K562 (cell line): ENCODE data around the gene RPS19. TPM values are rescaled to one million over a fixed set of nuclear protein-coding genes. Genes with fewer than 3 reads are reported as not detected.
A peak's percentile ranks its signal among the peaks of the same experiment; 100 is the strongest.

Experiments
- ATAC-seq: fragments of 200-7000 bp; cut with Tn5 transposase; 3 replicates; pipeline ENCODE4 v1.9.1; 2020; ENCODE audit warnings: moderate library complexity
- BruUV-seq: library from RNA; stranded (reverse); fragments of 400-500 nt; replicated peaks from 2 replicates; lab custom pipeline; 2021; lab: Mats Ljungman, UMichigan
- CTCF ChIA-PET: fragments of 300-600 bp; formaldehyde crosslinking; extraction: SDS; loops from one replicate; lab custom pipeline; 2021; ENCODE audit warnings: low intra/inter-chr PET ratio; lab: Yijun Ruan, JAX
- POLR2A ChIA-PET: fragments of 300-600, 350-650 bp; sonication (Branson Sonifier 250); formaldehyde crosslinking; extraction: SDS; loops from one replicate; lab custom pipeline; 2021; ENCODE audit warnings: antibody characterized with exemption, inconsistent platforms; lab: Yijun Ruan, JAX
- DNase-seq, 4 experiments: peaks; one replicate each; pipeline versions ENCODE4 v3.0.0 to v3.0.0-alpha.2; 2011 to 2018; ENCODE audit warnings: low spot score in 3 of 4, mixed read lengths in 3 of 4; ENCODE audit errors: extremely low read depth in 1 of 4
- FAIRE-seq: peaks from 2 replicates; lab custom pipeline; 2011; peaks lifted over from hg19 to GRCh38; lab: Jason Lieb, UNC
- H2AFZ ChIP-seq: 2 replicates; pipeline ENCODE4 v1.6.0; 2011; ENCODE audit warnings: low read depth, low read length, control low read depth, inconsistent platforms
- H3K27ac ChIP-seq: fragments of 200-600 bp; 3 replicates; pipeline ENCODE4 v1.8.0; 2011; ENCODE audit warnings: low read depth, mild to moderate bottlenecking, control low read depth, inconsistent platforms, low read length, moderate library complexity, mixed read lengths; ENCODE audit errors: extremely low read depth
- H3K27me3 ChIP-seq, 2 experiments: fragments of 300-600 bp in 1 of 2; 2 replicates in 1 of 2; 3 replicates in 1 of 2; pipeline versions ENCODE4 v1.6.0 to v1.8.0; 2011; ENCODE audit warnings: inconsistent platforms in 2 of 2, low read length in 2 of 2, mild to moderate bottlenecking in 1 of 2, mixed read lengths in 1 of 2, moderate library complexity in 1 of 2; ENCODE audit not compliant: control insufficient read depth in 2 of 2, insufficient read depth in 2 of 2
- H3K36me3 ChIP-seq: fragments of 300-600 bp; 3 replicates; pipeline ENCODE4 v1.8.0; 2011; ENCODE audit warnings: mild to moderate bottlenecking, low read length, inconsistent platforms; ENCODE audit not compliant: control insufficient read depth, insufficient read depth
- H3K4me1 ChIP-seq, 2 experiments: fragments of 200-600 bp in 1 of 2; replicated peaks in 1 of 2; 2 replicates in 1 of 2; 3 replicates in 1 of 2; pipeline versions ENCODE4 v1.5.1 to v1.8.0; 2011; ENCODE audit warnings: inconsistent platforms in 2 of 2, low read length in 2 of 2, mild to moderate bottlenecking in 1 of 2, mixed read lengths in 1 of 2, moderate library complexity in 1 of 2; ENCODE audit not compliant: control insufficient read depth in 2 of 2, insufficient read depth in 2 of 2
- H3K4me2 ChIP-seq: 2 replicates; pipeline ENCODE4 v1.6.1; 2011; ENCODE audit warnings: low read length, control low read depth, inconsistent platforms, mixed read lengths; ENCODE audit not compliant: insufficient read depth
- H3K4me3 ChIP-seq: fragments of 200-600 bp; sonication (generic), shearing (Covaris generic); 2 replicates; pipeline ENCODE4 v1.5.1; 2016; ENCODE audit warnings: control low read depth, inconsistent platforms
- H3K79me2 ChIP-seq: fragments of 200-600 bp; 3 replicates; pipeline ENCODE4 v1.8.0; 2011; ENCODE audit warnings: low read length, inconsistent platforms; ENCODE audit not compliant: control insufficient read depth, insufficient read depth
- H3K9ac ChIP-seq, 2 experiments: 2 replicates each; pipeline versions ENCODE4 v1.6.0 to v1.6.1; 2011; ENCODE audit warnings: low read depth in 2 of 2, low read length in 2 of 2, control low read depth in 1 of 2, inconsistent platforms in 1 of 2, mild to moderate bottlenecking in 1 of 2, mixed read lengths in 1 of 2; ENCODE audit not compliant: insufficient read depth in 1 of 2
- H3K9me1 ChIP-seq: one replicate; pipeline ENCODE4 v1.6.0; 2011; ENCODE audit warnings: inconsistent platforms, mild to moderate bottlenecking, low read length, moderate library complexity; ENCODE audit not compliant: control insufficient read depth, insufficient read depth
- H3K9me3 ChIP-seq: replicated peaks from 2 replicates; pipeline ENCODE4 v1.5.1; 2011; ENCODE audit warnings: low read depth, low read length, inconsistent platforms; ENCODE audit not compliant: control insufficient read depth, insufficient read depth
- H4K20me1 ChIP-seq: replicated peaks from 2 replicates; pipeline ENCODE4 v1.6.1; 2011; ENCODE audit warnings: low read length, inconsistent platforms, mixed read lengths; ENCODE audit not compliant: control insufficient read depth, insufficient read depth
- HNRNPLL ChIP-seq: fragments of 200-400 bp; formaldehyde crosslinking; IDR thresholded peaks from 2 replicates; pipeline ENCODE4 v1.6.1; 2017; ENCODE audit warnings: low read length, low read depth, mild to moderate bottlenecking; ENCODE audit not compliant: poor library complexity, severe bottlenecking
- NRF1 ChIP-seq, 2 experiments: fragments of 450-650 bp; IDR thresholded peaks in 1 of 2; conservative IDR thresholded peaks in 1 of 2; 2 replicates each; pipeline ENCODE4 v1.6.1; 2014; ENCODE audit warnings: mild to moderate bottlenecking in 2 of 2
- TAF1 ChIP-seq: IDR thresholded peaks from 2 replicates; pipeline ENCODE4 v1.6.1; 2011; ENCODE audit warnings: mild to moderate bottlenecking, low read length, moderate library complexity; ENCODE audit not compliant: insufficient read depth, control insufficient read depth, severe bottlenecking; ENCODE audit errors: extremely low read depth
- WGBS: fragments of 100-300 bp; shearing (Covaris generic); methylation state at CpG from one replicate; pipeline ENCODE4 v1.1.6; 2016; ENCODE audit warnings: low coverage, mixed read lengths; ENCODE audit not compliant: insufficient coverage; ENCODE audit errors: missing lambda C conversion rate; 5-methylcytosine and 5-hydroxymethylcytosine counted together
- in situ Hi-C: fragments of 300-500 bp; cut with MboI; formaldehyde crosslinking; loops from 4 replicates; pipeline ENCODE4 v1.15.0; 2018; ENCODE audit warnings: inconsistent platforms, mixed read lengths
- intact Hi-C: fragments of 100-400 bp; cut with micrococcal nuclease; formaldehyde crosslinking; loops from 2 replicates; pipeline ENCODE4 v1.14.2; 2022
- polyA plus RNA-seq, 8 experiments: library from polyadenylated mRNA; depleted of rRNA in 4 of 8; stranded (reverse) in 5 of 8; unstranded in 3 of 8; fragments of >200 nt; fragmentation: Nextera tagmentation in 2 of 8; fragmentation: Illumina TruSeq in 1 of 8; extraction: Ambion mirVana in 2 of 8; extraction: Trizol in 1 of 8; gene quantifications; 2 replicates each; pipeline versions ENCODE4 v1.2.1 to v1.2.3, GENCODE V29; 2011 to 2014; ENCODE audit warnings: inconsistent platforms in 1 of 8, missing spikeins in 1 of 8
- total RNA-seq, 7 experiments: library from RNA; depleted of rRNA in 6 of 7; stranded (reverse); fragments of >200 nt in 6 of 7; fragmentation: Illumina TruSeq in 2 of 7; extraction: Trizol in 2 of 7; gene quantifications; 2 replicates each; pipeline versions ENCODE4 v1.2.1 to v1.2.3, GENCODE V29; 2011 to 2021; ENCODE audit warnings: low replicate concordance in 1 of 7
- TF ChIP-seq, protein P1 (sequence below): fragments of 450-650 bp; IDR thresholded peaks from 2 replicates; pipeline ENCODE4 v1.6.1; 2016; ENCODE audit warnings: mild to moderate bottlenecking

The RPS19 gene
- total and polyA plus RNA-seq, 9 of the 15 experiments (the other 6 are each of a cell fraction or from before 2014, with no cell fraction given), result 1,964 to 3,408 (median 2,747) TPM

DNA sequence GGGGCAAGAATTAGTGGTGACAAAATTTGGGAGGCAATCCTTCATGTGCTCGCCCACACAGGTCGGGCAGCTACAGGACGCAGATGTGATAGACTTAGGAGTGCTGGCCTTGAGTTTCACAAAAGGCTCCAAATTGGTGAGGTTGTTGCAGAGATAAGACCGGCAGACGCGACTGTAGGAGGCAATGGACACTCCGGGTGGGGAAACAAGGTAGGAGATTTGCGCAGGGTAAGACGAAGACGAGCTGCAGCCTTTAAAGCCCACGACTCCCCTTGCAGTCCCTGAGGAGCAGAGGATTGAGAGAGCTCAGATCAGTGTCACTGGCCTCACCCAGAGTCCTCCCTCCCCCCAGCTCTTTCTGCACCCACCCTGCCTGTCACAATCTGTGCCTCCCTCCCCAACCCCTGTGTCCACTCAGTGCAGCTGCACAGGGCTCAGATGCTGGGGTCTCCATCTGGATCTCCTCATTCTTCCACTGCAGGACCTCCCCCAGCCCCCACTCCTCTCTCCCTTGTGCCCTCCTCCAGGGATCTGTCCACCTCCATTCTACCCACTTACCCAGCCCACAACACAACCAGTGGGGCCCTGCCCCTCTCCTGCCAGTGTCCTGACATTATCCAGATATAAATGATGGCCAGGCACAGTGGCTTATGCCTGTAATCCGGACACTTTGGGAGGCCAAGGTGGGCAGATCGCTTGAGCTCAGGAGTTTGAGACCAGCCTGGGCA is 21.9 kb upstream of the RPS19 start:
- FAIRE-seq (no peak), DNase-seq (peak in 2 of 4 experiments; percentile 4 to 30)
- Histone ChIP-seq H3K79me2 (no peaks in the 10 kb centered on the region), H3K36me3 (no peaks in the 10 kb centered on the region), H3K27me3 (peaks cover 0 to 13% of the 10 kb centered on the region in 2 experiments; a peak in 4 of 5 replicates), H4K20me1 (0 out of 2 replicates have a peak, but pooled peaks cover 2% of the 10 kb centered on the region), H3K27ac (no peak overlapping the region)
- TF ChIP-seq NRF1 (conservative IDR thresholded peaks at IDR 0.05 in 1 of 2, IDR thresholded peaks at IDR 0.05 in 1 of 2) (peak in 1 of 2 experiments; percentile 45; a peak in 2 of 4 replicates), TAF1 (no peak), HNRNPLL (peak; percentile 57)
- TF ChIP-seq, protein P1, sequence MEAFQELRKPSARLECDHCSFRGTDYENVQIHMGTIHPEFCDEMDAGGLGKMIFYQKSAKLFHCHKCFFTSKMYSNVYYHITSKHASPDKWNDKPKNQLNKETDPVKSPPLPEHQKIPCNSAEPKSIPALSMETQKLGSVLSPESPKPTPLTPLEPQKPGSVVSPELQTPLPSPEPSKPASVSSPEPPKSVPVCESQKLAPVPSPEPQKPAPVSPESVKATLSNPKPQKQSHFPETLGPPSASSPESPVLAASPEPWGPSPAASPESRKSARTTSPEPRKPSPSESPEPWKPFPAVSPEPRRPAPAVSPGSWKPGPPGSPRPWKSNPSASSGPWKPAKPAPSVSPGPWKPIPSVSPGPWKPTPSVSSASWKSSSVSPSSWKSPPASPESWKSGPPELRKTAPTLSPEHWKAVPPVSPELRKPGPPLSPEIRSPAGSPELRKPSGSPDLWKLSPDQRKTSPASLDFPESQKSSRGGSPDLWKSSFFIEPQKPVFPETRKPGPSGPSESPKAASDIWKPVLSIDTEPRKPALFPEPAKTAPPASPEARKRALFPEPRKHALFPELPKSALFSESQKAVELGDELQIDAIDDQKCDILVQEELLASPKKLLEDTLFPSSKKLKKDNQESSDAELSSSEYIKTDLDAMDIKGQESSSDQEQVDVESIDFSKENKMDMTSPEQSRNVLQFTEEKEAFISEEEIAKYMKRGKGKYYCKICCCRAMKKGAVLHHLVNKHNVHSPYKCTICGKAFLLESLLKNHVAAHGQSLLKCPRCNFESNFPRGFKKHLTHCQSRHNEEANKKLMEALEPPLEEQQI, result no peak
- TF ChIP-seq, all 486 proteins: peak for 2
- H3K4me2 ChIP-seq, result no peak overlapping the region; the same call in 1 of the 2 replicates
- H3K4me1 ChIP-seq, result peaks cover 14 to 24% of the 10 kb centered on the region in 2 experiments; a peak in 3 of 5 replicates
- peak overlapping the region in 1 of 2 experiments; percentile 61; a peak in 2 of 4 replicates for H3K9ac ChIP-seq
- no peak overlapping the region for H2AFZ ChIP-seq
- H3K4me3 ChIP-seq, result no peak overlapping the region
- BruUV-seq, result no TSS peak
- WGBS, result 6% methylated on average over 13 of the region's 13 CpGs
- H3K9me1 ChIP-seq, result no peaks in the 10 kb centered on the region
- intact Hi-C loops, result no loop called here
- ChIA-PET CTCF (interaction anchor here (0.7 kb wide), 1 partner anchor 115 kb away, joined by 4 read pairs; no protein-coding TSS in a partner anchor), POLR2A (interaction anchor here (0.6 to 3.1 kb wide), 3 partner anchors 12 to 22 kb away, joined by 3 to 14 read pairs (median 7); partner anchors contain the start of gene RPS19)
- in situ Hi-C loops, result no loop called here
- peak; percentile 34 for ATAC-seq
- no peaks in the 10 kb centered on the region for H3K9me3 ChIP-seq
